Ascending aorta (tissue), 2 donors: ENCODE data around the gene MBP. TPM values are rescaled to one million over a fixed set of nuclear protein-coding genes. Genes with fewer than 3 reads are reported as not detected.
A peak's percentile ranks its signal among the peaks of the same experiment; 100 is the strongest.

Source experiments
- DNase-seq, 2 donors: peaks; one replicate each; pipeline ENCODE4 v3.0.0-alpha.2; 2019; ENCODE audit warnings: low spot score in 2 of 2
- H3K27ac ChIP-seq, 2 donors: fragments of 200-600 bp; sonication (generic); one replicate each; pipeline ENCODE4 v1.5.1; 2016 to 2017; ENCODE audit warnings: mild to moderate bottlenecking in 1 of 2
- H3K27me3 ChIP-seq: fragments of 200-600 bp; sonication (generic); one replicate; pipeline ENCODE4 v1.5.1; 2017
- H3K36me3 ChIP-seq, 2 donors: fragments of 200-600 bp; sonication (generic); one replicate each; pipeline ENCODE4 v1.5.1; 2016
- H3K4me1 ChIP-seq, 2 donors: fragments of 200-600 bp; sonication (generic); one replicate each; pipeline ENCODE4 v1.5.1; 2016 to 2017; ENCODE audit warnings: mild to moderate bottlenecking in 1 of 2
- H3K4me3 ChIP-seq, 2 donors: fragments of 200-600 bp; sonication (generic); one replicate each; pipeline ENCODE4 v1.5.1; 2016 to 2017; ENCODE audit warnings: mild to moderate bottlenecking in 1 of 2
- H3K9me3 ChIP-seq, 2 donors: fragments of 200-600 bp; sonication (generic); one replicate each; pipeline ENCODE4 v1.5.1; 2016
- intact Hi-C: fragments of 100-400 bp; cut with DNase I; formaldehyde crosslinking; loops from one replicate; pipeline ENCODE4 v1.15.1; 2023
- total RNA-seq: library from RNA; depleted of rRNA; stranded (reverse); fragments of >200 nt; gene quantifications from one replicate; pipeline ENCODE4 v1.1.0, GENCODE V29; 2016
- TF ChIP-seq, protein P1 (sequence below), 3 experiments: fragments of 200-600 bp in 2 of 3; fragments of 450-650 bp in 1 of 3; sonication (generic) in 2 of 3; IDR thresholded peaks; one replicate each; pipeline ENCODE4 v1.5.1; 2016 to 2019; ENCODE audit warnings: antibody characterized with exemption in 3 of 3, mild to moderate bottlenecking in 1 of 3, moderate library complexity in 1 of 3

MBP gene
- total RNA-seq, 1 donor from 2014 or later: 8.1 TPM

DNA sequence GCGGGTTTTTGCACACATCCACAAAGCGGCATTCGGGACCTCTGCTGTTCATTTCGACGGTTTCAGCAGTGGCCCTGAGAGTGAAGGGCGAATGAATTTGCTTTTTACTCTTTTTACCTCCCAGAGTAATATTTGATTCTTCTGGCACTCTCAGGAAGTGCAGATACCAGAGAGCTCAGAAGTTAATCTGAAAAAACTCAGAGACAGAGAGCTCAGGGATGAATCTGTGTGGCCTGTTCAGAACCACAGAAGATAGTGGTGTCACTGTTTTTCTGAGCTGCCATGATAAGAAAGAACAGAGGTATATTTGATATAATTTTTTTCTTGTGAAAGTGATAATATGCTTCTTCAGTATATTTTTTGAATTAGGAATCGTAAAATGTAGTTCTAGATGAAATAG lies 129.3 kb downstream of the MBP start:
- H3K36me3 ChIP-seq: no peaks in the 10 kb centered on the region
- intact Hi-C loops: loop anchor here (5.0 kb wide), 1 partner anchor 129 kb away; the partner anchor contains the start of gene MBP
- H3K4me3 ChIP-seq: no peak overlapping the region
- TF ChIP-seq, protein P1, sequence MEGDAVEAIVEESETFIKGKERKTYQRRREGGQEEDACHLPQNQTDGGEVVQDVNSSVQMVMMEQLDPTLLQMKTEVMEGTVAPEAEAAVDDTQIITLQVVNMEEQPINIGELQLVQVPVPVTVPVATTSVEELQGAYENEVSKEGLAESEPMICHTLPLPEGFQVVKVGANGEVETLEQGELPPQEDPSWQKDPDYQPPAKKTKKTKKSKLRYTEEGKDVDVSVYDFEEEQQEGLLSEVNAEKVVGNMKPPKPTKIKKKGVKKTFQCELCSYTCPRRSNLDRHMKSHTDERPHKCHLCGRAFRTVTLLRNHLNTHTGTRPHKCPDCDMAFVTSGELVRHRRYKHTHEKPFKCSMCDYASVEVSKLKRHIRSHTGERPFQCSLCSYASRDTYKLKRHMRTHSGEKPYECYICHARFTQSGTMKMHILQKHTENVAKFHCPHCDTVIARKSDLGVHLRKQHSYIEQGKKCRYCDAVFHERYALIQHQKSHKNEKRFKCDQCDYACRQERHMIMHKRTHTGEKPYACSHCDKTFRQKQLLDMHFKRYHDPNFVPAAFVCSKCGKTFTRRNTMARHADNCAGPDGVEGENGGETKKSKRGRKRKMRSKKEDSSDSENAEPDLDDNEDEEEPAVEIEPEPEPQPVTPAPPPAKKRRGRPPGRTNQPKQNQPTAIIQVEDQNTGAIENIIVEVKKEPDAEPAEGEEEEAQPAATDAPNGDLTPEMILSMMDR (IDR thresholded peaks at IDR 0.05): no peak
- H3K27me3 ChIP-seq: no peaks in the 10 kb centered on the region
- no peak overlapping the region for H3K27ac ChIP-seq
- DNase-seq: no peak
- no peaks in the 10 kb centered on the region for H3K9me3 ChIP-seq
- H3K4me1 ChIP-seq: no peaks in the 10 kb centered on the region

DNA sequence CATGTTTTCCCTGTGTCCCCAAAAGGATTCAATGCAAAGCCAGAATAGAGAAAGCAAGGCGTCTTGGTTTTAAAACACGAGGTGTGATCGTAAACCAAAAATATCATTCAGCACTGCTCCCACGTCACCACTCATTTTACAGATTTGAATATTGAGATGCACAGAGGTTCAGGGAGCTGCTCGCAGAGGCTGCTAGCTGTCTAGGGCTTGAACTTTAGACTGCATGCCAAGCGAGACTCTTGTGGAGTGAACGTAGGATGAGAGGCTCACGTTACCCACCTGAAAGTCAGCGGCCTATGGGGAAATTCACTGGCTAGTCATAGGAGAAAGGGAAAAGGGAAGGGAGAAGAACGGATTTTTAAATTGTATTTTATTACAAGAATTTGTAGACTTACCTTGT lies 130.1 kb downstream of the MBP start:
- Histone ChIP-seq H3K9me3 (no peaks in the 10 kb centered on the region), H3K27ac (no peak overlapping the region), H3K27me3 (no peaks in the 10 kb centered on the region), H3K36me3 (no peaks in the 10 kb centered on the region), H3K4me3 (no peak overlapping the region), H3K4me1 (no peaks in the 10 kb centered on the region)
- DNase-seq: no peak
- intact Hi-C loops: loop anchor here (5.0 kb wide), 1 partner anchor 130 kb away; the partner anchor contains the start of gene MBP
- TF ChIP-seq, protein P1 (IDR thresholded peaks at IDR 0.05): no peak

DNA sequence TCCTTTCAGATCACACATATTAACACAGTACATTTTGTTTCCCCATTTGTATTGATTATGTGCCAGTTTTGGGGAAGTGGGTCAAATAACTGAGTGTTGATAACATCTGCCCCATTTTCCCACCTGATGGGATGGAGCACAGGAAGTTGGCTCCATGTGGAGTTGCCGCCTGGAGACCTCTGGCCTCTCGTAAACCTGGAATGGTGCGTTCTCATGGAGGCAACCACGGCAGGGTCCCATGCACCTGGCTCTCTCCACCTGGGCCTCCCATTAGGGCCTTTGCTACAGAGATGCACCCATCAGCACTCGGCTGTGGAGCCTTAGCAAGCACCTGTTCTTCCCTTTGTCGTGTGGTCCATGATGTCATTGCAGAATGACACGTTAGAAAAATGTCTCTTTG lies 130.6 kb downstream of the MBP start:
- no peak overlapping the region for H3K27ac ChIP-seq
- no peak overlapping the region for H3K4me3 ChIP-seq
- no peaks in the 10 kb centered on the region for H3K9me3 ChIP-seq
- no peaks in the 10 kb centered on the region for H3K4me1 ChIP-seq
- no peak for DNase-seq
- H3K27me3 ChIP-seq: no peaks in the 10 kb centered on the region
- H3K36me3 ChIP-seq: no peaks in the 10 kb centered on the region
- TF ChIP-seq, protein P1 (IDR thresholded peaks at IDR 0.05): no peak
- intact Hi-C loops: loop anchor here (2.0 to 5.0 kb wide), 2 partner anchors 53 to 130 kb away; partner anchors contain the start of gene MBP

DNA sequence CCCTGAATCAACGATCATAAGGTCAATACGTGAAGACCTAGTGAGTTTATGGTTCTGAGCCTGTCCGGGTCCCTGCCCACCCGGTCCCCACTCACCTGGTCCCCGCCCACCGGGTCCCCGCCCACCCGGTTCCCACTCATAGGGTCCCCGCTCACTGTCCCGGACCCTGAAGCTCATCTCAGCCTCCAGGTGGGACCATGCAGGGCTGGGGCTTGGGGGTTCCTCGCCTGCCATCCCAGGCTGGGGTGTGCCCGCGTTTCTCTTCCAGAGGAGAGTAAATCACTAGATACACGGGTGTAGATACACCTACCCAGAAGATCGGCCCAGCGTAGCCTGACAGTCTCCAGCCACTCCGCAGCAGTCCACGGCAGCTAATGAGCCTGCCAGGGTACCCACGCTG lies 131.5 kb downstream of the MBP start:
- H3K4me1 ChIP-seq: no peaks in the 10 kb centered on the region
- TF ChIP-seq, protein P1 (IDR thresholded peaks at IDR 0.05): no peak
- H3K36me3 ChIP-seq: no peaks in the 10 kb centered on the region
- no peak overlapping the region for H3K4me3 ChIP-seq
- no peak for DNase-seq
- intact Hi-C loops: loop anchor here (2.0 to 5.0 kb wide), 2 partner anchors 54 to 131 kb away; partner anchors contain the start of gene MBP
- no peak overlapping the region for H3K27ac ChIP-seq
- no peaks in the 10 kb centered on the region for H3K9me3 ChIP-seq
- no peaks in the 10 kb centered on the region for H3K27me3 ChIP-seq

DNA sequence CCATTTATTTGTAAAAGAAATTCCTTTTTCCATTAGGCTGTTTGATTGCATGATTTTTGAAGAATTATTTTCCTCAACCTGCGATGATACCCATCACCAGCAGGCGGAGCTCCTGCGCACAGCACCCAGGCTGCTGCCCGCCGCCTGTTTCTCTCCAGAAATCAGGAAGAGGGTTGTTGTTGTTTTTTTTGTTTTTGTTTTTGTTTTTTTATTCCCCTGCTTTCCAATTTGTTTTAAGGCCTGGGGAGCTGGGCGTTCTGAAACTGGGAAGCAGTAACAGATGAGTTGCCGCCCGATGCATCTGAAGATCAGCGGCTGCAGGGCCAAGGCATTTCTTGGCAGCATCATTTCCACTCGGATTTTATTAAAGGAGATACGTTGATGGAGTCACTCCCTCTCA lies 132.1 kb downstream of the MBP start:
- no peaks in the 10 kb centered on the region for H3K9me3 ChIP-seq
- intact Hi-C loops: loop anchor here (1.0 to 5.0 kb wide), 3 partner anchors 54 to 211 kb away; partner anchors contain the start of gene MBP
- H3K4me1 ChIP-seq: no peaks in the 10 kb centered on the region
- no peak for DNase-seq
- TF ChIP-seq, protein P1 (IDR thresholded peaks at IDR 0.05): peak; percentile 83 to 98 (median 97)
- no peaks in the 10 kb centered on the region for H3K27me3 ChIP-seq
- peak overlapping the region in 1 of 2 donors; percentile 54 for H3K4me3 ChIP-seq
- H3K36me3 ChIP-seq: no peaks in the 10 kb centered on the region
- H3K27ac ChIP-seq: no peak overlapping the region

DNA sequence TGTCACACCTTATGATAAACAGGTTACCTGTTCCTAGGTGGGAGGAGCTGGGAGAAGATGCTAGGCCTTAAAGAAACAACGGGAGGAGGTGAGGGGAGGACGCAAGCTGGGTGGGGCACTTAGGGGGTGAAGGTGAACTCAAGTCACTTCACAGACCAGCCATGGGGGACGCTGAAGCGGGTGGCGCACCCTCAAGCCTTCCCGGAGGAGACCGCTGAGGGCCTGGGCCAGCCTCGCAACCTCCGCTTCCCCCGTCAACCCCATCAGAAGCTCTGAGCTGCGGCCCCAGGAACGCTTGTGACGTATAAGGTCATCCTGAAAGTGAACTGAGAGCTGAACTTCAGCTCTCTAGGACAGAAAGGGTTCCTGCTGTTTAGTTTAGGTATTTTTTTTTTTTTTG lies 133.5 kb downstream of the MBP start:
- H3K27ac ChIP-seq: no peak overlapping the region

More for the DNA sequence above, 133.5 kb downstream of the MBP start:
- Histone ChIP-seq H3K36me3 (no peaks in the 10 kb centered on the region), H3K4me3 (no peak overlapping the region), H3K27me3 (no peaks in the 10 kb centered on the region), H3K9me3 (no peaks in the 10 kb centered on the region), H3K4me1 (no peaks in the 10 kb centered on the region)
- intact Hi-C loops: no loop called here
- DNase-seq: no peak
- TF ChIP-seq, protein P1 (IDR thresholded peaks at IDR 0.05): no peak
